IPS-18a (cell line): ENCODE data around the gene POU3F1.

Experiments used
- H3K27ac ChIP-seq: one replicate; pipeline ENCODE4 v1.5.1; 2013; ENCODE audit warnings: low read length
- H3K27me3 ChIP-seq: one replicate; pipeline ENCODE4 v1.6.1; 2013; ENCODE audit warnings: mild to moderate bottlenecking, low read length; ENCODE audit not compliant: control insufficient read depth, insufficient read depth
- H3K36me3 ChIP-seq: one replicate; pipeline ENCODE4 v1.6.1; 2013; ENCODE audit warnings: low read depth, low read length; ENCODE audit not compliant: control insufficient read depth
- H3K4me1 ChIP-seq: one replicate; pipeline ENCODE4 v1.6.1; 2013; ENCODE audit warnings: low read depth, low read length; ENCODE audit not compliant: control insufficient read depth
- H3K4me3 ChIP-seq: one replicate; pipeline ENCODE4 v1.5.1; 2013; ENCODE audit warnings: low read length
- H3K9ac ChIP-seq: one replicate; pipeline ENCODE4 v1.6.1; 2013; ENCODE audit warnings: mild to moderate bottlenecking, low read length, moderate library complexity
- H3K9me3 ChIP-seq: one replicate; pipeline ENCODE4 v1.6.1; 2013; ENCODE audit warnings: low read depth, low read length; ENCODE audit not compliant: control insufficient read depth

The POU3F1 gene

DNA sequence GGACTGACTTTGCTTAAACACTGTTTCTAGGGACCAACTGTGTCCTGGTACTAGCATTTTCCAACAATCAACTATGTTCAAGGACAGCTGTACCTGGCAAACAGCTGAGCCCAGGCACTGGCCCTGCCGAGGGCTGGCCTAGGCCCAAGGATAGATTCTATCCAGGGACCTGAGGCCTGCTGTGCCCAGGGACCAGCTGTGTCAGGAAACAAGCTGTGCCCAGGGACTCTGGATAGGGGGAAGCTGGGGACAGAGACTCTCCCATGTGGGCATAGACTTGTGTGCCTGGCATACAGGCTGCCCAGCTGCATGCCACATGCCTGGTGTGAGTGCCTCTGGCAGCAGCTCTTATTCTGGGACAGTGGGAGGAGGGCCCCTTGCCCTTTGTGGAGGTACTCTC, 38.1 kb upstream of the POU3F1 start:
- H3K27me3 ChIP-seq, result no peaks in the 10 kb centered on the region
- H3K27ac ChIP-seq, result no peak overlapping the region
- H3K36me3 ChIP-seq, result no peaks in the 10 kb centered on the region
- no peak overlapping the region for H3K9ac ChIP-seq
- H3K9me3 ChIP-seq, result no peaks in the 10 kb centered on the region
- H3K4me1 ChIP-seq, result peaks cover 10% of the 10 kb centered on the region
- H3K4me3 ChIP-seq, result no peak overlapping the region

DNA sequence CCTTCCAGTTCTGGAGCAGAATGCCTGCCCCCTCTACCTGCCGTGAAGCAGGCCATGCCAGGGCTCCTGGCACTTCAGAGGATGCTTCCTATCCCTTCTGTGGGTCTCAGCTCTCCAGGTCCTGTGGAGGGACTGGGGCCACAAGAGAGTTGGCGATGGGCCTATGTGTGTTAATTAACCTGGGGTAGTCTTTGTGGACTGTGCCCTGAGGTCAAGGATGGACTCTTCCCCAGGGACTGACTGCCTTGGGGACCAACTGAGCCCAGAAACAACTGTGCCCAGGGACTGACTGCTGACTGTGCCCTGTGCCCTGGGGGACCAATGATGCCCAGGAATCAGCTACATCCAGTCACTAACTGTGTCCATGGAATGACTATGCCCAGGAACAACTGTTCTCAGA, 37.5 kb upstream of the POU3F1 start:
- no peaks in the 10 kb centered on the region for H3K36me3 ChIP-seq
- no peaks in the 10 kb centered on the region for H3K9me3 ChIP-seq
- no peaks in the 10 kb centered on the region for H3K27me3 ChIP-seq
- H3K4me3 ChIP-seq, result no peak overlapping the region
- peaks cover 10% of the 10 kb centered on the region for H3K4me1 ChIP-seq
- H3K9ac ChIP-seq, result no peak overlapping the region
- H3K27ac ChIP-seq, result no peak overlapping the region

DNA sequence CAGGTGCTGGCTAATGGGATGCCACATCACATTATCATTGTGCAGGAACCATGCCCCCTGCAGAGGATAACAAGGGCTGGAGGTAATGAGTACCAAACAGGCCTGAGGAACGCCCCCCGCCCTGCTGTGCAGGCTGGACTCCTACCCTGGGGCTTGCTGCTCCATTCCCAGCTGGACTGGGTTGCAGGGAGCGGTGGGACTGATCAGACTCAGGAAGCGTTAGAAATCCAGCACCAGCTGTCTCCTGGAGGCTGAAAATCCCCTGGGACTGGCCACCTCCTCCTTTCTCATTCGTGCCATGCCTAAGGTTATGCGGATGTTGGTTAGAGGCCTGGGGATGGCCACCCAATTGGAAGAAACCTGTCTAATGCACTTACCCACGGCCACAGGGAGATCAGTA, 36.9 kb upstream of the POU3F1 start:
- H3K9me3 ChIP-seq, result no peaks in the 10 kb centered on the region
- no peak overlapping the region for H3K4me3 ChIP-seq
- H3K9ac ChIP-seq, result no peak overlapping the region
- H3K36me3 ChIP-seq, result no peaks in the 10 kb centered on the region
- no peaks in the 10 kb centered on the region for H3K27me3 ChIP-seq
- H3K27ac ChIP-seq, result no peak overlapping the region
- H3K4me1 ChIP-seq, result peaks cover 10% of the 10 kb centered on the region

DNA sequence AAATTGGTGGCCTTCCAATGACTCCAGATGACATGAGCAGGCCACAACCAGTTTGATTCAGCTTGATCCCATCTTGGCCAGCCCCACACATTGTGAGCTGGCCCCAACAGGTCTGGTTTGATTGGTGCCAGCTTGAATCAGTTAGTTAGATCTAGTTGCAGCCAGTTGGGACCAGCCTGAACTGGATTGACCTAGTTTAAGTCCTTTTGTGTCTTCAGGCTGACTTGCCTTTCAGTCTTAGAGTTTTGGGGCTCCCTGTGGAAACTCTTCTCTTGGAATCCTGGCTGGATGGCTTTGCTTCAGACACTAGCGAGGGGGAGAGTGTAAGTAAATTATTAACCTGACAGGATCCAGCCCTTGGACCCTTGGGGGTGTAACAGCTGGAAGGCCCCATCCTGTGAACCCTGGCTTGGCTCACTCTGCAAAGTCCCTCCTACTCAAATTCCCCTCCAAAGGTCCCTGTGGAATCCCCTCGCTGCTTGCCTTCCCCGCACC, 36.2 kb upstream of the POU3F1 start:
- no peak overlapping the region for H3K9ac ChIP-seq
- H3K36me3 ChIP-seq, result no peaks in the 10 kb centered on the region
- H3K27ac ChIP-seq, result no peak overlapping the region
- no peaks in the 10 kb centered on the region for H3K9me3 ChIP-seq
- H3K4me3 ChIP-seq, result no peak overlapping the region
- H3K27me3 ChIP-seq, result no peaks in the 10 kb centered on the region
- peaks cover 10% of the 10 kb centered on the region for H3K4me1 ChIP-seq

DNA sequence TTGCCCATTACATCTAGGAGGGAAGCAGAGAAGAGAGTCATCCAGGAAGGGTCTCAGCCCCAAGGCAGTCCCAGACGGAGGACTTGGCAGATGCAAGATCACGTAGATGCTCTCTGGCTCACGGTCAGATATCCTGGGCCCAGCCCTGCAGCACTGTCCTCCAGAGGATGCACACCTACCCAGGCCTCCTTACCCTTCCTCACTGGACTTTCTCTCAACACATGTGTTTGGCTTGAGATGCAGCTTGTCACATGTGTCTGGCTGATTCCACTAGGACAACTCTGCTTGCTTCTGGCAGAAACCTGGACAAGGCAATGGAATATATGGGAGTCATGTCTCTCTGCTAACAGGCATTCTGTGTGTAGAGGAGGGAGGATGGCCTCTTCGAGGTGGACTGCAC, 32.4 kb upstream of the POU3F1 start:
- Histone ChIP-seq H3K27me3 (no peaks in the 10 kb centered on the region), H3K4me3 (no peak overlapping the region), H3K27ac (no peak overlapping the region), H3K9ac (no peak overlapping the region), H3K9me3 (no peaks in the 10 kb centered on the region), H3K4me1 (peaks cover 14% of the 10 kb centered on the region), H3K36me3 (no peaks in the 10 kb centered on the region)

DNA sequence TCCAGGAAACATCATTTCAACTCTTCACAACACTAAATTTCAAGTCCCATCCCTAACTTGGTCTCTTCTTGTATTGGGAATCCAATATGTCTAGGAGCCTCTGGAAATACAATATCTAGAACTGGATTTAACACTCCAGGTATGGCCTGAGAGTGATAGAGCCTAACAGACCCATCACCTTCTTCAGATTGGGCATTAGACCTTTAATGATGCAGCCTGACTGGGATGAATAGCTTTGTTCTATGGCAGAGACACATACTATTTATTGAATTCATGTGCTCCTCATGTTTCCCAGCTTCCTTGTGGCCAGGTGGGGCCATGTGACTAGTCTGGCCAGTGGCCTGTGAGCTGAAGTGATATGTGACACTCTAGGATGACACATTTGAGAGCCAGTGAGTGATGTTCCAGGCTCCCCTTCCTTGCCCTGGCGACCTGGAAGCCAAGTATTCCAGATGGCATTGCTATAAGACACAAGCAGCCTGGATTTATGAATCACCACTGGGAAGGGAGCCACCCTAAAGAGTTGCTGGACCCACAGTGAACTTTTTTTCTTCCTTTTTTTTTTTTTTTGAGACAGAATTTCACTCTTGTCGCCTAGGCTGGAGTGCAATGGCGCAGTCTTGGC, 31.0 kb upstream of the POU3F1 start:
- no peaks in the 10 kb centered on the region for H3K27me3 ChIP-seq
- H3K27ac ChIP-seq, result no peak overlapping the region
- no peak overlapping the region for H3K9ac ChIP-seq
- H3K4me1 ChIP-seq, result peaks cover 4% of the 10 kb centered on the region
- H3K4me3 ChIP-seq, result no peak overlapping the region
- no peaks in the 10 kb centered on the region for H3K36me3 ChIP-seq
- H3K9me3 ChIP-seq, result no peaks in the 10 kb centered on the region

DNA sequence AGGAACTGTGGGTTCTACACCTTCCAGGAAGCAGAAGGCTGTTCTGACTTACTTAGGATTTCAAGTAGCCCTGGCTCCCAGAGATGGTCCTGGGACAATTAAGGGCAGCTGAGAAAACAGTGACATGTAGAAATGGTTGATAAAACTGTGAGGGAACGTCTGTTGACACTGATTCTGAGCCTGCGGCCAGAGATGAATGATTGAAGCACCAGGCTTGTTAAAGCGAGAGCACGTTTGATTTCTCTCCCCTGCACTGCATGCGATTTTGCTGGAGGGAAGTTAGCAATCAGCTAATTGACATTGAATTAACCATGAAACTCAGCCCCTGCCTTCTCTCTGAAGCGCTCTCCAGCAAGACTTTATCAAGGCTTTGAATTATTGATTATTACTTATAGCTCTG, 29.9 kb upstream of the POU3F1 start:
- no peaks in the 10 kb centered on the region for H3K36me3 ChIP-seq
- no peaks in the 10 kb centered on the region for H3K27me3 ChIP-seq
- no peak overlapping the region for H3K27ac ChIP-seq
- H3K4me3 ChIP-seq, result no peak overlapping the region
- H3K9ac ChIP-seq, result no peak overlapping the region
- peaks cover 4% of the 10 kb centered on the region for H3K4me1 ChIP-seq
- H3K9me3 ChIP-seq, result no peaks in the 10 kb centered on the region

DNA sequence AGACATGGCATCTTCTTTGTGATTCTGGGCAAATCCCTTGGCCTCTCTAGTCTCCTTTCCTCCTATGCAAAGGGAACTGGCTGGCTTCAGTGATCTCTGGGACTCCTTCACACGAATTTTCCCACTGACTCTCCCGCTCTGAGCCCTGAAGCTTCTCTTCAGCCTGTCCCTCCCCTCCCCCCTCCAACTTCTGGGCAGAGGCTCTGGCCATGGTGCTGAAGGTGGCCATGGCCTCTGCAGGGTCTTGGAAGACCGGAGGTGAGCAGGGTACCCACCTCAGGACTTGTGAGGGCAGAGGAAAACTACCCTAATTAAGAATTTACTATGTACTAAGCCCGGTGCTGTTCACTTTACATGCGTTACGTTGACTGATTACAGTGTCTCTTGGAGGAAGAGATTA, 29.4 kb upstream of the POU3F1 start:
- Histone ChIP-seq H3K9ac (no peak overlapping the region), H3K4me3 (no peak overlapping the region), H3K36me3 (no peaks in the 10 kb centered on the region), H3K27me3 (no peaks in the 10 kb centered on the region), H3K27ac (no peak overlapping the region), H3K9me3 (no peaks in the 10 kb centered on the region), H3K4me1 (peaks cover 4% of the 10 kb centered on the region)

DNA sequence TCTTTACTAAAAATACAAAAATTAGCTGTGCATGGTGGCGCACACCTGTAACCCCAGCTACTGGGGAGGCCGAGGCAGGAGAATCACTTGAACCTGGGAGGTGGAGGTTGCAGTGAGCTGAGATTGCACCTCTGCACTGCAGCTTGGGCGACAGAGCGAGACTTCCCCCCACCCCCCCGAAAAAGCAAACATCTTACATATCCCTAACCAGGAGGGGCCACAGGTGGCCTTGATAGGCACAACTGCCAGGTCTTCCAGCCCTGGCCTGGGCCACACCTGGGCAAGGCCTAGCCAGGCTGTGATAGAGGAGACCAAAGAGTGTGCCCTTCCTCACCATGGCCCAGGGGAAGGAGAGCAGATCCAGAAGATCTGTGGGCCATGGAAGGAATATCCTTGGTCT, 28.6 kb upstream of the POU3F1 start:
- Histone ChIP-seq H3K27me3 (no peaks in the 10 kb centered on the region), H3K9me3 (no peaks in the 10 kb centered on the region), H3K9ac (no peak overlapping the region), H3K4me3 (no peak overlapping the region), H3K36me3 (no peaks in the 10 kb centered on the region), H3K27ac (no peak overlapping the region), H3K4me1 (peaks cover 4% of the 10 kb centered on the region)

DNA sequence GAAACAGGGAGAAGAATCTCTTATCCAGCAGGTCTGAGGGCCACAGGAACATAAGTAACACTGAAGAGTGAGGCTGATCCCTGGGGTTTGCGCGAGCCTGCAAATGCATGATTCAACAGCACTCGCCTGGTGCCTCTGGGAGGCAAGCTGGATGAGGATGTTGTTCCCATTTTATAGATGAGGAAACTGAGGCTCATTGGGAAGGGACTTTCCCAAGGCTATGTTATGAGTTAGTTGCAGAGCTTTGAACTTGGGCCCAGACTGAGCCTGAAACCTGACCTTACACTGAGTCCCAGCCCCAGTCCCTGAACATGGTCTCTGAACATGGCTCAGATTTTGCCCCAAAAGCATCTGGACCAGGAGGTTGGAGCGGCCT, 27.7 kb upstream of the POU3F1 start:
- Histone ChIP-seq H3K9me3 (no peaks in the 10 kb centered on the region), H3K27me3 (no peaks in the 10 kb centered on the region), H3K27ac (no peak overlapping the region), H3K9ac (no peak overlapping the region), H3K4me3 (no peak overlapping the region), H3K4me1 (peaks cover 4% of the 10 kb centered on the region), H3K36me3 (no peaks in the 10 kb centered on the region)

DNA sequence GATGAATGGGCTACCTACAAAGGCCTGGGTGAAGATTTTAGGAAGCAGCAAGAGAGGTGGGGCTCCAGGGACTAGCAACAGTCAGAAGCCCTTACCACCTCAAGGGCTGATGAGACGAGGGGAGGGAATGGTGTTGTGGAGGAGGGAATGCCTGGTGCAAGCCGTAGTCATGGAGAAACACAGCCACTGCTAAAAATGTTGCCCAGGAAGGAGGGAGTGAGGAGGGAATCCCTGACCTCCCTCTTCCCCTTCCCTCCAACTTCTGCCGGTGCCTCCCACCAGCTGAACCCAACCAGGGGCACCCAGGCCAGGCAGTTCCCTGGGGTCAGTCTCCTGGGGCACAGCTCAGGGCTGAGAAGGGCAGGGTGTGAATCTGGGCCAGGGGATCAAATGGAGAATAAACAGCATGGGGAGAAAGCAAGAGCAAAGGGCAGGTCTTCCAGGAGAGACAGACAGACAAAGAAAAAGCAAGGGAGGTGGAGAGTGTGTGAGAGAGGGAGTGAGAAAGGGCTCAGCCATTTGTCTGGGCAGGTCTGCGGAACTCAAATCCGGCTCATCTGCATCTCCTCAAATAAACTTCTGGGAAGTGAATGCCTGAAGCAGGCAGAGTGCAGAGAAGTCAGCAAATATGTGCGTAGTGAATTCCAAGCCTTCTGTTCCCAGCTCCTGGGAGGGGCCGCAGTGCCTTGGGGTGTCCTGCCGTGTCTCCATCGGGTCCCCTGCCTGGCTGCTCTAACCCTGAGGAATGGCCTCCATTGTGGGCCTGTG, 27.1 kb upstream of the POU3F1 start:
- H3K9ac ChIP-seq, result no peak overlapping the region

DNA sequence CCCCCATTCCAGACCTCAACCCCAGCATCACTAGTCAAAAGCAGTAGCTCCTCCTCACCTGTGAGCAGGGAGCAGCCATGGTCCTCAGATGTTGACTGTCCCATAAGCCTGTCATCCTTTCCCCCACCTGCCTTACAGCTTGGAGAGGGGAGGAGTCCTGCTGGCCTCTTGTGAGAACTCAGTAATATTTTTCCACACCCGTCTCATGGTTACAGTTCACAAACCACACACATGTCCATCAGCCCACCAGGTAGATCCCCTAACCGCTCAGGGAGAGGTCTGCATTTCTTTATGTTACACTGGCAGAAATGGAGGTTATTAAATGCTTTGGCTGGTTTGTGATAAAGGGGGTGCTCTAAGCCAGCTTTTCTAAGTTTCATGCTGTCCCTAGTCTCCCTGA, 26.3 kb upstream of the POU3F1 start:
- Histone ChIP-seq H3K27me3 (no peaks in the 10 kb centered on the region), H3K9me3 (no peaks in the 10 kb centered on the region), H3K4me1 (peaks cover 9% of the 10 kb centered on the region), H3K36me3 (no peaks in the 10 kb centered on the region), H3K4me3 (no peak overlapping the region), H3K9ac (no peak overlapping the region), H3K27ac (no peak overlapping the region)

More for the DNA sequence above, 27.1 kb upstream of the POU3F1 start:
- no peaks in the 10 kb centered on the region for H3K27me3 ChIP-seq
- H3K36me3 ChIP-seq, result no peaks in the 10 kb centered on the region
- H3K27ac ChIP-seq, result no peak overlapping the region
- H3K4me1 ChIP-seq, result peaks cover 4% of the 10 kb centered on the region
- H3K9me3 ChIP-seq, result no peaks in the 10 kb centered on the region
- H3K4me3 ChIP-seq, result no peak overlapping the region
